ENCODE measurements around the gene HDAC3. TPM values are rescaled to one million over a fixed set of nuclear protein-coding genes. Genes with fewer than 3 reads are reported as not detected.

HDAC3 gene
- total and polyA plus RNA-seq, 9 donors, result 34.2 to 73.8 (median 49.4) TPM

GRCh38 chr5:141633871-141634561 is 2.6 kb downstream of the HDAC3 start:
- intact Hi-C loops (cut with DNase I), result no loop called here
- Histone ChIP-seq H3K9me3 (no peaks in the 10 kb centered on the region), H3K4me1 (ENCODE audit: insufficient read depth) (peaks cover 13% of the 10 kb centered on the region), H3K36me3 (no peaks in the 10 kb centered on the region), H3K27me3 (no peaks in the 10 kb centered on the region), H3K27ac (no peak overlapping the region), H3K4me3 (no peak overlapping the region)
- DNase-seq, result no peak
- no peak for TF ChIP-seq EP300 (IDR thresholded peaks at IDR 0.05)
- TF ChIP-seq POLR2A (IDR thresholded peaks at IDR 0.05), result no peak
- no peak for TF ChIP-seq CTCF (IDR thresholded peaks at IDR 0.05)
- 85 to 88% (median 86%) methylated on average over 5 of the region's 5 CpGs for WGBS, 3 donors

DNA sequence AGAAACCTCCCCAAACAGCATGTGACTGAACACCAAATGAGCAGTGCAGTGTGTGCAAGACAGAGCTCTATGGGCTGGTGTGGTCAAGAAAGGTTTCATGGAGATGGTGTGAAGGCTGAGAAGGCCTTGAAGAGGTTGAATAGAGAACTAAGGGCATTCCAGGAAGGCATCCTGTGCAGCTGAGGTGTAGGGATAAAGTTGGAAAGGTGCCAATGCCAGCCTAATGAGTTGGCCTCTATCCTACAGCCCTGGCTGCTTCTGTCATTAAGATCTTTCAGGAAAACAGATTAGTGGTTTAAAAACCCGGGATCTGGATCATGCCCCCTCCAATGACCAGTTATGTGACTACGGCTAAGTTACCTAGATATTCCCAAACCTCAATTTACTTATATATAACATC is 4.0 kb downstream of the HDAC3 start:
- no peak for DNase-seq
- 94 to 96% (median 95%) methylated on average over 2 of the region's 2 CpGs for WGBS, 3 donors
- TF ChIP-seq EP300 (IDR thresholded peaks at IDR 0.05) (no peak), CTCF (IDR thresholded peaks at IDR 0.05) (no peak), POLR2A (IDR thresholded peaks at IDR 0.05) (no peak)
- Histone ChIP-seq H3K36me3 (no peaks in the 10 kb centered on the region), H3K27me3 (no peaks in the 10 kb centered on the region), H3K4me1 (ENCODE audit: insufficient read depth) (peaks cover 11% of the 10 kb centered on the region), H3K9me3 (no peaks in the 10 kb centered on the region), H3K27ac (no peak overlapping the region), H3K4me3 (no peak overlapping the region)
- intact Hi-C loops (cut with DNase I), result no loop called here

DNA sequence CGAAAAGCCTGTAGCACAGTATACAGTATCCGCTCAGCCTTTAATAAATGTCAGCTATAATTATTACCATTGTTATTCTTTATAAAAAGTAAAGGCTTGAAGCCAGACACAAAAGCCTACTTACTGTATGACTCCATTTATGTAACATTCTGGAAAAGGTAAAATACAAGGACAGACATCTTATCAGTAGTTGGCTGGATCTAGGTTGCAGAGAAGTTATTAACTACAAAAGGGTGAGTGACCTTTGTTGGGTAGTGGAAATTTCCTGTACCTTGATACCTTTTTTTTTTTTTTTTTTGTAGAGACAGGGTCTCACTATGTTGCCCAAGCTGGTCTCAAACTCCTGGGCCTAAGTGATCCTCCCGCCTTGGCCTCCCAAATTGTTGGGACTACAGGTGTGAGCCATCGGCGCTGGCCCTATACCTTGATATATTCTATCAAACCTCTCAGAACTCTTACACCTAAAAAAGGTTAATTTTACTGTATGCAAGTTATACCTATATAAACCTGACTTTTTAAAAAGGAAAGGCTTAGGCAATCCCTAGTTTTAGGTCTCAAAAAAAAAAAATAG is 6.0 kb downstream of the HDAC3 start:
- DNase-seq, result no peak
- WGBS, 3 donors, result 96 to 98% (median 98%) methylated on average over 5 of the region's 5 CpGs
- Histone ChIP-seq H3K4me3 (no peak overlapping the region), H3K9me3 (no peaks in the 10 kb centered on the region), H3K36me3 (no peaks in the 10 kb centered on the region), H3K27ac (no peak overlapping the region), H3K27me3 (no peaks in the 10 kb centered on the region), H3K4me1 (ENCODE audit: insufficient read depth) (peaks cover 4% of the 10 kb centered on the region)
- TF ChIP-seq CTCF (IDR thresholded peaks at IDR 0.05) (no peak), EP300 (IDR thresholded peaks at IDR 0.05) (no peak), POLR2A (IDR thresholded peaks at IDR 0.05) (no peak)
- intact Hi-C loops (cut with DNase I), result no loop called here

DNA sequence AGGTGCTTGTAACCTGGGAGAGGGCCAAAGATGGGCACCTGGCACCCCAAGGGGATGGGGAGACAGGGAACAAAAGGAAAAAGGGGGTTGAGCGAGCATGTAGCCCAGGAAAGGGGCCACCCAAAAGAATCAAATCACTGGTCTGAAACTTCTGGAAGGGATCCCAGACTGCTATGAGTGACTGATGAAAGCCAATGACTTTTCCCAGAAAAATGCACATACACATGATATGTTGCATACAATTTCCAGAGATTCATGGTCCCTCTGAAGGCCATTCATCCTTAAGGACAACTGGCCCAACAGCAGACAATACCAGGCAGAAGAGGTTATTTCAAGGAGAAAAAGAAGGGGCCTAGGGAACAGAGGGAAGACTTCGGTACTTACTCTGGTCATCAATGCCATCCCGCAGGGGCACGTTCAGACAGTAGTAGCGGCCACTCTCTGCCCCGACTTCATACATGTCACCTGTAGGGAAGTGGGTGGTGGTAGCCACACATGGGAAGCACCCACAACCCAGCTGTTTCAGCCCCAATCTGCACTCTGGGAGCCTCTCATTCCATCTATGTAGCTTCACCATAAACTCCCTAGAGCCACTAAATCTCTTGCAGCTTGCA is 8.4 kb downstream of the HDAC3 start:
- Histone ChIP-seq H3K4me1 (ENCODE audit: insufficient read depth) (no peaks in the 10 kb centered on the region), H3K27ac (no peak overlapping the region), H3K4me3 (no peak overlapping the region), H3K9me3 (no peaks in the 10 kb centered on the region), H3K27me3 (no peaks in the 10 kb centered on the region), H3K36me3 (no peaks in the 10 kb centered on the region)
- intact Hi-C loops (cut with DNase I), result loop anchor here in 1 of 4 donors (10.0 kb wide), 1 partner anchor 393 kb away; no protein-coding TSS in a partner anchor
- WGBS, 3 donors, result 94 to 96% (median 95%) methylated on average over 6 of the region's 6 CpGs
- TF ChIP-seq POLR2A (IDR thresholded peaks at IDR 0.05) (no peak), EP300 (IDR thresholded peaks at IDR 0.05) (no peak), CTCF (IDR thresholded peaks at IDR 0.05) (no peak)
- DNase-seq, result no peak

All from ovary (tissue), 9 donors.